ENCODE measurements around the gene NDUFB4. TPM values are rescaled to one million over a fixed set of nuclear protein-coding genes. Genes with fewer than 3 reads are reported as not detected.
A peak's percentile ranks its signal among the peaks of the same experiment; 100 is the strongest.

NDUFB4 gene
- total and polyA plus RNA-seq, 2 donors (not counting 1 experiment from before 2014, with no cell fraction given), result 26.9 to 178 TPM

DNA sequence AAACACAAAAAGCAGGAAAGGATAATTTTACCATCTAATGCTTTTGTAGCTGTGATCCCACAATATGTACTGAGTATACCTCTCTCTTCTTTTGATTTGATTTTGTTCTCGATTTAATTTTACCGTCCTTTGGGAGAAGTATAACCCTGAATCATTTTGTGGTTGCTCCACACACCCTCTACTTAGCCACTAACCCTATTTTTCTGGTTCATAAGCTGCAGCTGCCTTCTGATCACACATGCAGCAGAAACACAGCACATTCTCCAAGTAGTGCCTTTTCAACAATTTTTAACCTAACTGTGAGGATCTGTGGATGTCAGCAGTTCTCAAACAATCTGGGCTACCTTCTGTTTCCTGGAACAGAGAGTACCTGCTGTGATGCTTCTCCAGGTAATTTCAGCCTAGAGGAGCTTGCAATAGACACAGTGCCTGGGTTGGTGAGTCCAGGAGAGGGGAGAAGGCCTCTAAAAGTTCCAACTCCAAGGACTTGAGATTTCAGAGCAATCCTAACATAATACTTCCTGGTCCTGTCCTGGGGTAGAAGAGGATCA, 45.6 kb downstream of the NDUFB4 start:
- no peak for DNase-seq (ENCODE audit: low read depth in 2 of 2)
- no peak overlapping the region for H3K27ac ChIP-seq (ENCODE audit: insufficient read depth, low read length)
- no peaks in the 10 kb centered on the region for H4K20me1 ChIP-seq (ENCODE audit: control insufficient read depth, extremely low read depth, insufficient read depth, low read length)
- TF ChIP-seq, protein P1, sequence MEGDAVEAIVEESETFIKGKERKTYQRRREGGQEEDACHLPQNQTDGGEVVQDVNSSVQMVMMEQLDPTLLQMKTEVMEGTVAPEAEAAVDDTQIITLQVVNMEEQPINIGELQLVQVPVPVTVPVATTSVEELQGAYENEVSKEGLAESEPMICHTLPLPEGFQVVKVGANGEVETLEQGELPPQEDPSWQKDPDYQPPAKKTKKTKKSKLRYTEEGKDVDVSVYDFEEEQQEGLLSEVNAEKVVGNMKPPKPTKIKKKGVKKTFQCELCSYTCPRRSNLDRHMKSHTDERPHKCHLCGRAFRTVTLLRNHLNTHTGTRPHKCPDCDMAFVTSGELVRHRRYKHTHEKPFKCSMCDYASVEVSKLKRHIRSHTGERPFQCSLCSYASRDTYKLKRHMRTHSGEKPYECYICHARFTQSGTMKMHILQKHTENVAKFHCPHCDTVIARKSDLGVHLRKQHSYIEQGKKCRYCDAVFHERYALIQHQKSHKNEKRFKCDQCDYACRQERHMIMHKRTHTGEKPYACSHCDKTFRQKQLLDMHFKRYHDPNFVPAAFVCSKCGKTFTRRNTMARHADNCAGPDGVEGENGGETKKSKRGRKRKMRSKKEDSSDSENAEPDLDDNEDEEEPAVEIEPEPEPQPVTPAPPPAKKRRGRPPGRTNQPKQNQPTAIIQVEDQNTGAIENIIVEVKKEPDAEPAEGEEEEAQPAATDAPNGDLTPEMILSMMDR (conservative IDR thresholded peaks at IDR 0.05 in 1 of 2, IDR thresholded peaks at IDR 0.05 in 1 of 2; ENCODE audit: low read depth in 1 of 2, low read length in 2 of 2), result no peak
- TF ChIP-seq EZH2 (IDR thresholded peaks at IDR 0.05; ENCODE audit: low read length, missing control alignments), result no peak
- H3K4me2 ChIP-seq (ENCODE audit: extremely low read depth, insufficient read depth, low read length), result no peak overlapping the region
- H3K4me3 ChIP-seq (replicated peaks in 1 of 4; ENCODE audit: control extremely low read depth in 1 of 4, insufficient read depth in 1 of 4, low read depth in 3 of 4, low read length in 4 of 4), result no peak overlapping the region
- H3K9ac ChIP-seq (ENCODE audit: insufficient read depth, low read length), result no peak overlapping the region
- no peaks in the 10 kb centered on the region for H3K79me2 ChIP-seq (ENCODE audit: control insufficient read depth, insufficient read depth, low read length)
- H3K27me3 ChIP-seq (ENCODE audit: control insufficient read depth, insufficient read depth, low read length), result no peaks in the 10 kb centered on the region
- H2AFZ ChIP-seq (ENCODE audit: low read length), result no peak overlapping the region
- H3K36me3 ChIP-seq (ENCODE audit: control insufficient read depth, insufficient read depth, low read length), result no peaks in the 10 kb centered on the region
- H3K4me1 ChIP-seq (ENCODE audit: control insufficient read depth, extremely low read depth, insufficient read depth, low read length), result no peaks in the 10 kb centered on the region
- H3K9me3 ChIP-seq (ENCODE audit: control insufficient read depth, insufficient read depth, low read depth, low read length), result no peaks in the 10 kb centered on the region

DNA sequence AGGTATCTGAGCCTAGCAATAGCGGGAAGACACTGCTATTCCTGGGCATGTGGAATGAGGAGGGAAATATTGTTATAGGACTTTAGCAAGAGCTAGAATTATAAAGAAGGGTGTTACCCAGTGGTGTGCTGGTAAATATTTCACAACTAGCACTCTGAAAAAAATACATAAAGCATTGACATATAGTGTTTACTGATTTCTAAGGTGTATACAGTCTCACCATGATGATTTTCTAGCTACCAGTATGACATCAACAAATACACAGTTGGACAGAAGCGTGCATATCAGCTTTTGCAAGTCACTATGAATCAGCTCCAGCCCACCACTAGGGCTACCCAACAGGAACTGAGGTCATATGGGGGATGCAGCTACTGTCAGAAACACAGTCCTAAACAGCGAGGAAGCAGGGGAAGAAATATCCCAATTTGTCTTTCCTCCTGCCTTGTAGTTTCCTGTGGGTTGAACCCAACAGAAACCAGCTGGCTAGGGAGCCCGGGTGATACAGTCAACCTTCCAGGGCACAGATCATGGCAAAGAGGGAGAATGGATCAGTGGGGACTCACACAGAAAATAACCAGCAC, 46.3 kb downstream of the NDUFB4 start:
- no peak overlapping the region for H2AFZ ChIP-seq (ENCODE audit: low read length)
- H3K36me3 ChIP-seq (ENCODE audit: control insufficient read depth, insufficient read depth, low read length), result no peaks in the 10 kb centered on the region
- H3K4me1 ChIP-seq (ENCODE audit: control insufficient read depth, extremely low read depth, insufficient read depth, low read length), result no peaks in the 10 kb centered on the region
- peak; percentile 3 to 79 for DNase-seq (ENCODE audit: low read depth in 2 of 2)
- no peak overlapping the region for H3K4me2 ChIP-seq (ENCODE audit: extremely low read depth, insufficient read depth, low read length)
- no peaks in the 10 kb centered on the region for H3K27me3 ChIP-seq (ENCODE audit: control insufficient read depth, insufficient read depth, low read length)
- H4K20me1 ChIP-seq (ENCODE audit: control insufficient read depth, extremely low read depth, insufficient read depth, low read length), result no peaks in the 10 kb centered on the region
- TF ChIP-seq, protein P1 (conservative IDR thresholded peaks at IDR 0.05 in 1 of 2, IDR thresholded peaks at IDR 0.05 in 1 of 2; ENCODE audit: low read depth in 1 of 2, low read length in 2 of 2), result no peak
- TF ChIP-seq EZH2 (IDR thresholded peaks at IDR 0.05; ENCODE audit: low read length, missing control alignments), result no peak
- no peaks in the 10 kb centered on the region for H3K9me3 ChIP-seq (ENCODE audit: control insufficient read depth, insufficient read depth, low read depth, low read length)
- no peak overlapping the region for H3K4me3 ChIP-seq (replicated peaks in 1 of 4; ENCODE audit: control extremely low read depth in 1 of 4, insufficient read depth in 1 of 4, low read depth in 3 of 4, low read length in 4 of 4)
- H3K79me2 ChIP-seq (ENCODE audit: control insufficient read depth, insufficient read depth, low read length), result no peaks in the 10 kb centered on the region
- no peak overlapping the region for H3K9ac ChIP-seq (ENCODE audit: insufficient read depth, low read length)
- H3K27ac ChIP-seq (ENCODE audit: insufficient read depth, low read length), result no peak overlapping the region

DNA sequence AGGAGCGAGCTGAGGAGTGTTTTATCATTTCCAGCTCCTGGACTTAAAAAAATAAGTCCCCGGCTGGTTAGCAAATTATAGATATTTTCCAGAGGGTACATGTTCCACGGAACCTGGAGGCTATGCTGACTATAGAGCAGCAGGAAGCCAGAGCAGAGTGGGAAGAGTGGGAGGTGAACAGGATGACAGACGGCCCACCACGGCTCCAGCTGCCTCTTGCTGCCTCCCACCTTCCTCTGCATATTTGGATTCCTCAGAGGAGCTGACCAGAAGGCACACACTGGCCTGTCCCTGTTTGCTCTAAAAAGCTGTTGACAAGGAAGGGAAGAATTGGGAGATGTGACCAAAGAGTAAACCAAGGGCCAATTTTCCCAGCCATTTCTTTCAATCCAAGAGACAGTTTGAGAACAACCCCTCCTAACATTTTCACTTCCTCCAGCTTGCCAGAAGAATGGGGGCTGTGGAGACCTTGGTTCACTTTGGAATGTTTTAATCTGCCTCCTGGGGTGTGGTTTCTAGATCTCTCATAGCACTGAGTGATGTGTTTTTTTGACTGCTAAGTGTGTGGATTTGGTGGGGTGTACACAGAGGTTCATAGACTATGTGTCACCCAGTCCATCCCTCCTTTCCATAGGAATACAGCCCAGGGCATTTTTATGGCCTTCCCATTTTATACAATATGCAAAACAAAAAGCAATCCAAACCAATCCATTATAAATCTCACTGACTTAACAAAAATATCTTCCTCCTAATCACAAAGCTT, 49.1 kb downstream of the NDUFB4 start:
- H4K20me1 ChIP-seq (ENCODE audit: control insufficient read depth, extremely low read depth, insufficient read depth, low read length), result no peaks in the 10 kb centered on the region
- H3K36me3 ChIP-seq (ENCODE audit: control insufficient read depth, insufficient read depth, low read length), result no peaks in the 10 kb centered on the region
- TF ChIP-seq, protein P1 (conservative IDR thresholded peaks at IDR 0.05 in 1 of 2, IDR thresholded peaks at IDR 0.05 in 1 of 2; ENCODE audit: low read depth in 1 of 2, low read length in 2 of 2), result no peak
- TF ChIP-seq EZH2 (IDR thresholded peaks at IDR 0.05; ENCODE audit: low read length, missing control alignments), result no peak
- peak in 1 of 2 donors; percentile 54 for DNase-seq (ENCODE audit: low read depth in 2 of 2)
- H3K79me2 ChIP-seq (ENCODE audit: control insufficient read depth, insufficient read depth, low read length), result no peaks in the 10 kb centered on the region
- no peaks in the 10 kb centered on the region for H3K9me3 ChIP-seq (ENCODE audit: control insufficient read depth, insufficient read depth, low read depth, low read length)
- H2AFZ ChIP-seq (ENCODE audit: low read length), result no peak overlapping the region
- H3K4me1 ChIP-seq (ENCODE audit: control insufficient read depth, extremely low read depth, insufficient read depth, low read length), result no peaks in the 10 kb centered on the region
- no peak overlapping the region for H3K27ac ChIP-seq (ENCODE audit: insufficient read depth, low read length)
- no peak overlapping the region for H3K9ac ChIP-seq (ENCODE audit: insufficient read depth, low read length)
- H3K4me3 ChIP-seq (replicated peaks in 1 of 4; ENCODE audit: control extremely low read depth in 1 of 4, insufficient read depth in 1 of 4, low read depth in 3 of 4, low read length in 4 of 4), result no peak overlapping the region
- H3K4me2 ChIP-seq (ENCODE audit: extremely low read depth, insufficient read depth, low read length), result no peak overlapping the region
- no peaks in the 10 kb centered on the region for H3K27me3 ChIP-seq (ENCODE audit: control insufficient read depth, insufficient read depth, low read length)
